C4-2B (cell line): ENCODE measurements around the gene RCOR2.

Experiments used
- CTCF ChIP-seq: fragments of 450-650 bp; conservative IDR thresholded peaks from 2 replicates; pipeline ENCODE4 v1.5.1; 2017; ENCODE audit warnings: mild to moderate bottlenecking
- ZFX ChIP-seq: fragments of 450-650 bp; IDR thresholded peaks from 2 replicates; pipeline ENCODE4 v1.6.1; 2017

- TF ChIP-seq CTCF (no peak), ZFX (no peak)
Measured at GRCh38 chr11:63904743-63905142, 12.2 kb downstream of the RCOR2 start.
